Activated T-cell treated with anti-CD3 and anti-CD28 coated beads for 1 hour (primary cell): Measurements from ENCODE around the gene ARL5A.

Source experiments
- DNase-seq: peaks from one replicate; pipeline ENCODE4 v3.0.0-alpha.2; 2020; ENCODE audit warnings: low read depth

ARL5A gene

GRCh38 chr2:151840216-151841046, 12.2 kb upstream of the ARL5A start:
- no peak for DNase-seq

GRCh38 chr2:151837926-151838325, 9.7 kb upstream of the ARL5A start:
- DNase-seq: no peak

GRCh38 chr2:151833984-151834383, 5.8 kb upstream of the ARL5A start:
- DNase-seq: no peak

- DNase-seq: no peak
These were observed 2.7 kb upstream of the ARL5A start for GRCh38 chr2:151830961-151831360.

- DNase-seq: no peak
These were observed 686 bp upstream of the ARL5A start for GRCh38 chr2:151828890-151829324.

- DNase-seq: peak; percentile 4
These were observed 568 bp downstream of the ARL5A start for GRCh38 chr2:151827564-151828142.

GRCh38 chr2:151826737-151827157, 1.5 kb downstream of the ARL5A start:
- DNase-seq: no peak

GRCh38 chr2:151824886-151825285, 3.3 kb downstream of the ARL5A start:
- DNase-seq: no peak

- no peak for DNase-seq
These were observed 4.6 kb downstream of the ARL5A start for GRCh38 chr2:151823651-151824050.

- DNase-seq: no peak
These were observed 8.3 kb downstream of the ARL5A start for GRCh38 chr2:151819920-151820319.

GRCh38 chr2:151817929-151818328, 10.3 kb downstream of the ARL5A start:
- no peak for DNase-seq

GRCh38 chr2:151816843-151817242, 11.4 kb downstream of the ARL5A start:
- no peak for DNase-seq

GRCh38 chr2:151815821-151816489, 12.3 kb downstream of the ARL5A start:
- DNase-seq: no peak

- DNase-seq: no peak
These were observed 17.7 kb downstream of the ARL5A start for GRCh38 chr2:151810489-151810888.

- DNase-seq: no peak
These were observed 19.2 kb downstream of the ARL5A start for GRCh38 chr2:151809073-151809383.

- DNase-seq: no peak
These were observed 19.8 kb downstream of the ARL5A start for GRCh38 chr2:151808258-151809072.

GRCh38 chr2:151805961-151806360, 22.3 kb downstream of the ARL5A start:
- DNase-seq: no peak

- DNase-seq: no peak
These were observed 22.9 kb downstream of the ARL5A start for GRCh38 chr2:151805343-151805742.

GRCh38 chr2:151803811-151804210, 24.4 kb downstream of the ARL5A start:
- no peak for DNase-seq

- no peak for DNase-seq
These were observed 25.9 kb downstream of the ARL5A start for GRCh38 chr2:151802315-151802714.

GRCh38 chr2:151799886-151800292, 28.3 kb downstream of the ARL5A start:
- DNase-seq: no peak

- DNase-seq: no peak
These were observed 31.4 kb downstream of the ARL5A start for GRCh38 chr2:151796774-151797173.
